HUDEP-2 (cell line): Measurements from ENCODE around the gene ST3GAL4.
"Not testable (repeated sequence)": the region's sequence is repeated elsewhere in the genome, so short reads cannot be mapped to it uniquely, and the experiment has no call there.

Experiments
- DNase-seq, 76 experiments: peaks; one replicate each; lab custom pipeline; 2025; ENCODE audit not compliant: unreplicated experiment in 76 of 76; lab: John Stamatoyannopoulos, UW

The ST3GAL4 gene

GRCh38 chr11:126383339-126384335 lies 28.2 kb downstream of the ST3GAL4 start:
- no peak for DNase-seq

- DNase-seq = no peak
Observed at GRCh38 chr11:126384449-126385070, 29.1 kb downstream of the ST3GAL4 start.

- DNase-seq = no peak
Observed at GRCh38 chr11:126385991-126386728, 30.7 kb downstream of the ST3GAL4 start.

- not testable (repeated sequence) for DNase-seq
Observed at GRCh38 chr11:126386729-126387071, 31.2 kb downstream of the ST3GAL4 start.

GRCh38 chr11:126387857-126388256 lies 32.4 kb downstream of the ST3GAL4 start:
- DNase-seq = no peak

GRCh38 chr11:126390272-126390867 lies 34.9 kb downstream of the ST3GAL4 start:
- DNase-seq = no peak

- no peak for DNase-seq
Observed at GRCh38 chr11:126391286-126391954, 35.9 kb downstream of the ST3GAL4 start.

GRCh38 chr11:126391970-126392632 lies 36.6 kb downstream of the ST3GAL4 start:
- DNase-seq = peak in 2 of 76 experiments; percentile 7 to 8

- DNase-seq = peak in 1 of 76 experiments; percentile 6
Observed at GRCh38 chr11:126392633-126393013, 37.1 kb downstream of the ST3GAL4 start.

- no peak for DNase-seq
Observed at GRCh38 chr11:126393143-126393542, 37.7 kb downstream of the ST3GAL4 start.

- no peak for DNase-seq
Observed at GRCh38 chr11:126394036-126394435, 38.5 kb downstream of the ST3GAL4 start.

- peak in 1 of 76 experiments; percentile 17 for DNase-seq
Observed at GRCh38 chr11:126394634-126395072, 39.2 kb downstream of the ST3GAL4 start.

GRCh38 chr11:126395784-126396183 lies 40.3 kb downstream of the ST3GAL4 start:
- DNase-seq = not testable (repeated sequence)

GRCh38 chr11:126396266-126396665 lies 40.8 kb downstream of the ST3GAL4 start:
- not testable (repeated sequence) for DNase-seq

- DNase-seq = no peak
Observed at GRCh38 chr11:126396965-126397364, 41.5 kb downstream of the ST3GAL4 start.

GRCh38 chr11:126398296-126398695 lies 42.8 kb downstream of the ST3GAL4 start:
- DNase-seq = no peak

GRCh38 chr11:126398721-126399120 lies 43.2 kb downstream of the ST3GAL4 start:
- no peak for DNase-seq

- no peak for DNase-seq
Observed at GRCh38 chr11:126400019-126400418, 44.5 kb downstream of the ST3GAL4 start.

- no peak for DNase-seq
Observed at GRCh38 chr11:126400479-126400878, 45.0 kb downstream of the ST3GAL4 start.
